Activated CD8-positive, alpha-beta T cell treated with anti-CD3 and anti-CD28 coated beads for 36 hours (primary cell): ENCODE results near the gene CACNA2D3. TPM values are rescaled to one million over a fixed set of nuclear protein-coding genes. Genes with fewer than 3 reads are reported as not detected.

Source experiments
- ATAC-seq: fragments of 200-7000 bp; cut with Tn5 transposase; one replicate; pipeline ENCODE4 v1.10.0; 2021; ENCODE audit warnings: mild to moderate bottlenecking, moderate library complexity
- CTCF ChIA-PET: fragments of 350-600 bp; sonication (Branson Sonifier 250); formaldehyde crosslinking; loops from one replicate; lab custom pipeline; 2021; ENCODE audit warnings: antibody characterized with exemption; lab: Charles Lee
- POLR2A ChIA-PET: fragments of 350-600 bp; sonication (Branson Sonifier 250); formaldehyde crosslinking; loops from one replicate; lab custom pipeline; 2021; ENCODE audit warnings: antibody characterized with exemption; lab: Charles Lee
- DNase-seq: peaks from one replicate; pipeline ENCODE4 v3.0.0-alpha.2; 2020
- H3K27ac Mint-ChIP-seq: one replicate; pipeline ENCODE4 v1.8.0; 2021; ENCODE audit warnings: mild to moderate bottlenecking, mixed read lengths
- H3K27me3 Mint-ChIP-seq: one replicate; pipeline ENCODE4 v1.8.0; 2021; ENCODE audit warnings: mixed read lengths
- H3K36me3 Mint-ChIP-seq: one replicate; pipeline ENCODE4 v1.8.0; 2021; ENCODE audit warnings: low read depth, mixed read lengths
- H3K4me1 Mint-ChIP-seq: one replicate; pipeline ENCODE4 v1.8.0; 2021; ENCODE audit warnings: low read depth, mixed read lengths
- H3K4me3 Mint-ChIP-seq: one replicate; pipeline ENCODE4 v1.8.0; 2021; ENCODE audit warnings: mild to moderate bottlenecking, moderate library complexity, mixed read lengths
- H3K9me3 Mint-ChIP-seq: one replicate; pipeline ENCODE4 v1.8.0; 2021; ENCODE audit warnings: mixed read lengths
- intact Hi-C: fragments of 100-400 bp; cut with micrococcal nuclease; formaldehyde crosslinking; loops from one replicate; pipeline ENCODE4 v1.10.0; 2022
- total RNA-seq, 2 experiments: library from RNA; stranded (reverse); gene quantifications; one replicate each; pipeline ENCODE4 v1.2.3, GENCODE V29; 2021
- TF ChIP-seq, protein P1 (sequence below): fragments of 200-600 bp; IDR thresholded peaks from one replicate; pipeline ENCODE4 v1.8.0; 2022; ENCODE audit warnings: antibody characterized with exemption, mild to moderate bottlenecking

The CACNA2D3 gene
- total RNA-seq, 2 experiments from 2014 or later = not detected

DNA sequence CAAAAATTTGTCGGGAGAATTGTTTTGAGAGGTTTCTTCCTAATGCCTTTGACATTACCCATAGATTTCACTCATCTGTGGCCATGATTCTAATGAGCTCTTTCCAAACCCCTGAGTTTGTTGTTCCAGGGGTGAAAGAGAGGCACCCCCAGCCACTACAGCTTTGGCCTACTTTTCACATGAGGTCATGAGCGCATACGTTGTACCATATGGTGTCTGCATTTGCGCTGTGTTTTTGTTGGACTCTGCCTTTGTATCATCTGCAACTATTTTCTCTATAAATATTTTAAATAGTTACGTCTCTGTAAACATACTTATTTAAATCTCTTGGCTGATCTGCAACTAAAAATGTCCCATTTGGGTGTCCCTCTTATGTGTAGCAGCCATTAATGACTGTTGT is 697.6 kb downstream of the CACNA2D3 start:
- CTCF ChIA-PET = no interaction called here
- H3K9me3 Mint-ChIP-seq = no peaks in the 10 kb centered on the region
- TF ChIP-seq, protein P1, sequence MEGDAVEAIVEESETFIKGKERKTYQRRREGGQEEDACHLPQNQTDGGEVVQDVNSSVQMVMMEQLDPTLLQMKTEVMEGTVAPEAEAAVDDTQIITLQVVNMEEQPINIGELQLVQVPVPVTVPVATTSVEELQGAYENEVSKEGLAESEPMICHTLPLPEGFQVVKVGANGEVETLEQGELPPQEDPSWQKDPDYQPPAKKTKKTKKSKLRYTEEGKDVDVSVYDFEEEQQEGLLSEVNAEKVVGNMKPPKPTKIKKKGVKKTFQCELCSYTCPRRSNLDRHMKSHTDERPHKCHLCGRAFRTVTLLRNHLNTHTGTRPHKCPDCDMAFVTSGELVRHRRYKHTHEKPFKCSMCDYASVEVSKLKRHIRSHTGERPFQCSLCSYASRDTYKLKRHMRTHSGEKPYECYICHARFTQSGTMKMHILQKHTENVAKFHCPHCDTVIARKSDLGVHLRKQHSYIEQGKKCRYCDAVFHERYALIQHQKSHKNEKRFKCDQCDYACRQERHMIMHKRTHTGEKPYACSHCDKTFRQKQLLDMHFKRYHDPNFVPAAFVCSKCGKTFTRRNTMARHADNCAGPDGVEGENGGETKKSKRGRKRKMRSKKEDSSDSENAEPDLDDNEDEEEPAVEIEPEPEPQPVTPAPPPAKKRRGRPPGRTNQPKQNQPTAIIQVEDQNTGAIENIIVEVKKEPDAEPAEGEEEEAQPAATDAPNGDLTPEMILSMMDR = no peak
- H3K4me1 Mint-ChIP-seq = no peaks in the 10 kb centered on the region
- POLR2A ChIA-PET = no interaction called here
- no peak overlapping the region for H3K27ac Mint-ChIP-seq
- DNase-seq (no peak), ATAC-seq (no peak)
- no peaks in the 10 kb centered on the region for H3K27me3 Mint-ChIP-seq
- no peaks in the 10 kb centered on the region for H3K36me3 Mint-ChIP-seq
- intact Hi-C loops = no loop called here
- no peak overlapping the region for H3K4me3 Mint-ChIP-seq

DNA sequence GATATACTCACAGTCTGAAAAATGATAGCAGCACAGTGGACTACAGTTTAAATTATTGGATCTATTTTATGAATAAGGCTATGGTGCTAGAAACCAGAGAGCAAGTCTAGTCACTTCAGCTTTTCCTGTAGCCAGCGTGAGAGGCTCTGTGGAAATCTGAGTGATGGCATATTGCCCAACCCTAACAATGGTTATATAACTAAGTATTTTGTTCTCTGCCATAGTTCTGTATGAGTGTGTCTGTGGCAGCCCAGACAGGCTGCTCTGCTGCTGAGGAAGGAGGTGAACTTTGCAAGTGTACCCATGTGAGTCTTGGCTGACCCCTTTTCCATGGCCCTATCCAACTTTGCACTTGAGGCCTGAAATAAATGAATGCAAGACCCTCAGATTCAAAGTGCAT is 699.9 kb downstream of the CACNA2D3 start:
- Mint-ChIP-seq H3K27ac (no peak overlapping the region), H3K4me3 (no peak overlapping the region), H3K4me1 (no peaks in the 10 kb centered on the region), H3K9me3 (no peaks in the 10 kb centered on the region), H3K36me3 (no peaks in the 10 kb centered on the region), H3K27me3 (no peaks in the 10 kb centered on the region)
- TF ChIP-seq, protein P1 = no peak
- POLR2A ChIA-PET = no interaction called here
- intact Hi-C loops = no loop called here
- ATAC-seq = no peak
- no peak for DNase-seq
- CTCF ChIA-PET = no interaction called here

DNA sequence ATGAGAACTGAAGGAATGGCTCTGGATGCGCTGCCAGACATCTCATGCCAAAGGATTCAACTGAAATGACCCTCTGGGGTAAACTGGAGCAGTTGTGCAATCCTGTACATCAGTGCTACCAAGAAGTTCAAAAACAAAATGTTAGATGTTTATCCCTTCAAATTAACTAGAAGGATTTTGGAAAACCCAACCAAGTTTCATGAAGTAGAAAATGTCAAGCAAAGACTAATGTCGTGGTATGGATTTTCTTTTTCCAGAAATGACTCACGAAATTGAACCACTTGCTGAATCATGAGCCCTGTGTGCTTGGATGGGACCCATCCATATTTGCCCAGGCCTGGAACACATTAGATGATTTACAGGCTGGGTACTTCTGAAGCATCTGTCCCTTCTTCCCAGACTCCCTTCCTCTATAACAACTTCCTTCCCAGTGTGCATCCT is 703.9 kb downstream of the CACNA2D3 start:
- no peaks in the 10 kb centered on the region for H3K4me1 Mint-ChIP-seq
- DNase-seq (no peak), ATAC-seq (no peak)
- CTCF ChIA-PET = no interaction called here
- TF ChIP-seq, protein P1 = no peak
- H3K9me3 Mint-ChIP-seq = no peaks in the 10 kb centered on the region
- H3K27me3 Mint-ChIP-seq = no peaks in the 10 kb centered on the region
- no peaks in the 10 kb centered on the region for H3K36me3 Mint-ChIP-seq
- POLR2A ChIA-PET = no interaction called here
- H3K4me3 Mint-ChIP-seq = no peak overlapping the region
- H3K27ac Mint-ChIP-seq = no peak overlapping the region
- intact Hi-C loops = no loop called here

DNA sequence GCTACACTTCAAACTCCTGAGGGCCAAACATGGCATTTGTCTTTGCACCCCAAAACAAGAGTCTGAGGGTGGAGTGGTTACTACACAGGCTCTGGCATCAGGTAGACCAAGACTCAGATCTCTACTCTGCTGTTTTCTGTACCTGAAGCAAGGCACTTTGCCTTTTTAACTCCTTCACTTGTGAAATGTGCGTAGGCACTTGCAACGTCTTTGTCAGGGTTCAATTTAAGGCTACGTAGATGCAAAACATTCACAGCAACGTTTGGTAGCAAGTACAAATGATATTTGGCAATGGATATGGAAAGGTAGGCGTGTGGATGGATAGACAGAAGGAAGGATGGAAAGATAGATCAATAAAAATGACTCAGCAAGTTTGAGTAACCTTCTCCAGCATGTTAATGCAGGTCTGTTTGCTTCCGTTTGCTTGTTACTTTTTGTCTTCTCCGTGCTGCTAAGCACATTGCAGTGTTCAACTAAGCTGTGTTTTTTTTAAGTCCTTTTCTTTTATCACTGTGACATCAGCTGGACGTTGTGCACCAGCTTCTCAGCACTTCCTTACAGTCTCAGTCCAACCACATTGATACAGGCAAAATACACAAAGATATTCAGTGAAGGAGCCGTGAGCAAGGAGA is 704.8 kb downstream of the CACNA2D3 start:
- H3K27me3 Mint-ChIP-seq = no peaks in the 10 kb centered on the region
- CTCF ChIA-PET = no interaction called here
- intact Hi-C loops = no loop called here
- H3K4me1 Mint-ChIP-seq = no peaks in the 10 kb centered on the region
- TF ChIP-seq, protein P1 = no peak
- H3K27ac Mint-ChIP-seq = no peak overlapping the region
- H3K36me3 Mint-ChIP-seq = no peaks in the 10 kb centered on the region
- H3K9me3 Mint-ChIP-seq = no peaks in the 10 kb centered on the region
- POLR2A ChIA-PET = no interaction called here
- H3K4me3 Mint-ChIP-seq = no peak overlapping the region
- ATAC-seq = no peak
- no peak for DNase-seq

DNA sequence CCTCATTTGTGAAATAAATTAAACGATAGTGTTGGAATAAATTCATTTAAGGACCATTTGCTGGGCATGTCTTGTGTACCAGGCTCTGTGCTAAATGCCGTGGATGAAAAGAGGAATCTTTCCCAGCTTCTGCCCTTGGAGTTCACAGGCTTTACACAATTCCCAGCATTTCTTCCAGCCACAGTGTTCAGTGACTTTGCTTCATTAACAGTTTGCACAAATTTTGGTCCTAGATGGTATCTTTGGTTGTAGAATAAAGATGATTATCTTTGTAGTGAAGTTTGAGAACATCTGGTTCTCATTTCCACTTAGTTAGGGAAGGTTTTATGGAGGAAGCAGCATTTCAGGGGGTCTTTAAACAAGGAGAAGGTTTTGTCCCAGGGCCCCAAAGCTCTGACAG is 705.4 kb downstream of the CACNA2D3 start:
- intact Hi-C loops = no loop called here
- Mint-ChIP-seq H3K27ac (no peak overlapping the region), H3K27me3 (no peaks in the 10 kb centered on the region), H3K4me1 (no peaks in the 10 kb centered on the region), H3K4me3 (no peak overlapping the region), H3K36me3 (no peaks in the 10 kb centered on the region), H3K9me3 (no peaks in the 10 kb centered on the region)
- CTCF ChIA-PET = no interaction called here
- ATAC-seq (no peak), DNase-seq (no peak)
- POLR2A ChIA-PET = no interaction called here
- TF ChIP-seq, protein P1 = no peak
